Left hindlimb (tissue), 1 donor: ENCODE measurements around the gene AKAP13.
"Not testable (repeated sequence)": the region's sequence is repeated elsewhere in the genome, so short reads cannot be mapped to it uniquely, and the experiment has no call there.

Experiments used
- DNase-seq: peaks from one replicate; pipeline ENCODE4 v3.0.0-alpha.2; 2018

Gene AKAP13

DNA sequence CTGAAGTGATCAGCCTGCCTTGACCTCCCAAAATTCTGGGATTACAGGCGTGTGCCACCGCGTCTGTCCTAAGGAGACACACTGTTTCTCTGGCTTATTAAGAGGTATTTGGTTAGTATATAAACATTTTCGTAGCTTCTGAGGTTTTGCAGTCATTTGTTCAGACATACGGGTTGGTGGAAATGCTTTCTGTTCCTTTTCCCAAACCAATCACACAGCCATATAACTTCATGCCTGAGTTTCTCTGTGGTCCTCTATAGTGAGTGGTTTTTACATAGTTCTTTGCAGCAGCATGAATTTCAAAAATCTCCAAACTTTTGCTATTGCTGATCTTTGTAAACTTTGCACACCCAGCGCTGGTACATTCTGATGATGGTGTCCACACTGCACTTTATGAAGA lies 100.5 kb downstream of the AKAP13 start:
- DNase-seq, result no peak

DNA sequence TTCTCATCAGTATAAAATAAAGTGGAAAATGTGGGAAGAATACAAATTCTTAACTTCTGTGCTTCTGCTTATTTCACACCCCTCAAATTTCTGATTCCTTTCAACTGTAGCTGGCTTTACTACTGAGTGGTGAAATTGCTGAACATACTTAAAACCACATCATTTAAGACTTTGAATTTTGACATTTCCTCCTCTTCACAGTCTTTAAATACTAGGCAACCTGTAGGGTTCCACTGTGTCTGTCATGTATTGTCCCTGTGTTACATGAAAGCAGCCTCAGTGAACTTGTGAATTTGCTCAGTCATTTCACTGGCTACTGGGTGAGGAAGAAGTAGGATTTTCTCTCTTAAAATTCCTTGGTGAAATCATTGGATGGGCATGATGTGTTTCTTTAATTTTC lies 101.1 kb downstream of the AKAP13 start:
- DNase-seq, result not testable (repeated sequence)

DNA sequence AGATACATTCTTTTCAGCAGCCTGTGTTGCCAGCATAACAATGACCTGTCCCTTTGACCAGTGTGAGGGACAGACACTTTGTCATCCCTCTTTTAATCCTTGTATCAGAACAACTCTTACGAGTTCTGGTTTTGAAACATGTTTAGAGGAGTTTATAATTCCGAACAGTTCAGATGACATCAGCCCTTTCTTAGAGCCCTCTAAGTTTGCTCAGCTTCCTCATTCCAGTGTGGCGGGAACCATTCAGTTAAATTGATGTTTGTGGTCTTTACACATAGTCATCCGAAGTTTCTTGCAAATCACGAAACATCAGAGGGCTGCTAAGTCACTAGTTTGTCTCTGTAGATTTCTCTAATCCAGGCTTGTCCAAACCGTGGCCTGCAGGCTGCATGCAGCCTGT lies 102.5 kb downstream of the AKAP13 start:
- DNase-seq, result no peak

DNA sequence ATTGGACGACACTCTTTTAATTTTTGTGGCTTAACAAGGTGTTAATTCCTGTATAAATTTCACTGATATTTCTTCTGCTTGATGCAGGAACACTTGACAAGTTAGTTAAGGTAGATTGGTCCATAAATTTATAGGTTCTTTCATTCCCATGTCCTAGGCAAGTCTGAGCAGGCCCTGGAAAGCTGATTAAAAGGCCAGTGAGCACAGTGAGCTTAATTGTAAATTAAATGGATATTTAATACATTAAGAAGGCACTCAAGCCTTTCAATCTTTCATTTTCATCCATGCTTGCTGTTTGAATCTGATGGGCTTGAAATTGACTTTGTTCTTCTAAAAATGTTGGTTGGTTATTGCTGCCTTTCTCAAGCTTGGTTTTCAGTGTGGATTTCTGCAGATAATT lies 103.6 kb downstream of the AKAP13 start:
- DNase-seq, result not testable (repeated sequence)

DNA sequence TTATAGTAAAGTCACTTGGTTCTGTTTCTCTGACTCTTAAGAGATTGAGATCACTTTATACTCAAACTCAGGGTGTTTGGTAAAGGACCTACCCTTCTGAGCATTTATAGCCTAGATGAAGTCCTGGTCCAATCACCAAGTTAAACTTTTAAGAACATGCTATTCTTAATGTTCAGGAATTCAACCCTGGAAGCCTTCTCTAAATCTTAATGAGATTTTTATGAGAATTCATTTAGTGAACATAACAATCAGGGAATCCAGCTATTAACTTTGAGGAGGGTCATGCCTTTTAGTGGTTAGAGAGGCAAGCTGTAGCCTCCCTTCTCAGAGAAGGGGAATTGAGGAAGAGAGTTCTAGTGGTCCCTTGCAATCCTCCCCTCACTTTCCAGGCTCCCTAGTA lies 104.5 kb downstream of the AKAP13 start:
- not testable (repeated sequence) for DNase-seq

DNA sequence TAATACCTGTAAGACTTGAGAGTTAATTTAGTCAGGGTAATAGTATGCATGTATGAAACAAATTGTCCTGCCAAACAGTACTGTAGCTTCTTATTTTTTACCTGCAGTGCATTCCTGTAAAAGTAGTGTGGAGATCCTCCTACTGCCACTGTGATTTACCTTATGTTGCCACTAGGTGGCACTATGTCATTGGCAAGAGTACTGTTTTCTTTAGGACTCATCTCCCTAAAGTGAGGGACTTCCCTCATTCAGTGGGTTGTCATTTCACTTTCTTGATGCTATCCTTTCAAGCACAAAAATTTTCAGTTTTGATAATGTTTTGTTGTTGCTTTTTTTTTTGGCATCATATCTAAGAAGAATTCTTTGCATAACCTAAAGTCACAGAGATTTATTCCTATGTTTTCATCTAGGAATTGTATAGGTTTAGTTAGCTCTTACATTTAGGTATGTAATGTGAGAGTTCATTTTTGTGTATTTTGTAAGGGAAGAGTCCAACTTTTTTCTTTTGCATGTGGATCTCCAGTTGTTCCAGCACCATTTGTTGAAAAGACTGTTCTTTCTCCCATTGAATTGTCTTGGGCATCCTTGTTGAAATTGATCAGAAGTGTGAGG lies 105.7 kb downstream of the AKAP13 start:
- no peak for DNase-seq

DNA sequence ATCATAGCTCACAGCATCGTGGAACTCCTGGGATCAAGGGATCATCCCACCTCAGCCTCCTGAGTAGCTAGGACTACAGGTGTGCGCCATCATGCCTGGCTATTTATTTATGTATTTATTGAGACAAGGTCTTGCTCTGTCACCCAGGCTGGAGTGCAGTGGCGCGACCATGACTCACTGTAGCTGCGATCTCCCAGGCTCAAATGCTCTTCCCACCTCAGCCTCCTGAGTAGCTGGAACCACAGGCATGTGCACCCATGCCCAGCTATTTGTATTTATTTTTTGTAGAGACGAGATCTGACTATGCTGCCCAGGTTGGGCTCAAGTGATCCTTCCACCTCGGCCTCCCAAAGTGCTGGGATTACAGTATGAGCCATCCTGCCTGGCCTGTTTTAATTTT lies 107.4 kb downstream of the AKAP13 start:
- DNase-seq, result not testable (repeated sequence)

DNA sequence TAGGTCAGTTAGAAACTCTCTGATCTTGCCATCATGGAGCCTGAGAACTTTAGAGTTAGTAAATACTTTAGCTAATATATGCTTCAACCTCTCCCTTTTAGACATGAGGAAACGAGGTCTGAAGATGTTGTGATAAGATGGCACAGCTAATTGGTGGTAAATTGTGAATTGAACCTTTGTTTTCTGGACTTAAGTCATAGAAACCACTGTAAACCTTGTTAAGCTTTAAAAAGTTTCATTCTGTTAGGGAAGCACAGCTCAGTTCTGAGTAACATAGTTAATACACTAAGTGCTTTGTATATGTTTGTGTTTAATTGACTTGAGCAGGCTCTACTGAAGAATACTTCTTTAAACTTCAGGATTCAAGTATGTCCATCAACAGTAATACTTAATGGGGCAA lies 108.6 kb downstream of the AKAP13 start:
- DNase-seq, result no peak

DNA sequence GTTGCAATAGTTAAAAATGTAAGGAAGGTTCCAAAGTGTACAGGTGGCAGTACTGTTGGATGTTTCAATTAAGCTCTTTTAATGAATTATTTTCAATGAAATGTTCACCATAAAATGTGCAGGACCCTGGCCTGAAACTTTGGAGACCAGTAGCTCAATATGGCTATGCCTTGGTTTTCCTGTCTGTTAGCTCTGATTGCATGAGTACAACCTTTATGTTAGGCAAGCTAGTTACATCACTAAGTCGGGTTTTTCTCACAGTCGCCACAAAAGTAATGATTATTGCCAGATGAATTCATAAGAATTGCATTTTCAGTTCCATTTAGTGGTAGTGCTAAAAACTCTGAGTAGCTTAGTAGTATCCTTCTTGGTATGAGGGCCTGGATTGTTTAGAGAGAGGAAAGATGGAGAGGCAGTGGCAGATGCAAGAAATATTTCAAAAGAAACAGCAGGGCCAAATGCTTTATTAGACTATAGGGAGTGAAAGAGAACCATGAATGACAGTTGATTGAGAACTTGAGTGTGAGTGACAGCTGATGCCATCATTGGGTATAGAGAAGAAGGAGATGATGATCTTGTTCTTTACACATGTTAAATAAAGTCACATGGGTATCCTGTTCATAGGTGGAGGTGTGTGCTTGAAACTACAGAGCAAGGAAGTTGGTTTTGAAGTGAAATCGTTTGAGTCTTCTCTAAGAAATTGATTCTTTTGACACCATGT lies 109.5 kb downstream of the AKAP13 start:
- no peak for DNase-seq

DNA sequence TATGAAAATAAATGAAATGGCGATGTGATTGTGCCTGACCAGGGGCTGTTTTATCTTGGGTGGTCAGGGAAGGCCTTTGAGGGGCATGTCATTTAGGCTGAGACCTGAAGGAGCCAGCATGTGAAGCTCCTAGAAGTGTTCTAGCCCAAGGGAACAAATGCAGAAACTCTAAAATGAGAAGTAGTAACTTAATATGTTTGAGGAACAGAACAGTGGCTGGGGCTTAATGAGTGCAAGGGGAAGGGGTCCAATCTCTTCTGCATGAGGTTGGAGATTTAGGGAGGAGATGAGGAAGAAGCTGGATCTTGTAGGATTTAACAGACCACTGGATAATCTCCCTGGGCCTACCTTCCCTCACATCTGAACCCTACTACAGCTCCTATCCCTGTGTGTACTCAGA lies 110.5 kb downstream of the AKAP13 start:
- no peak for DNase-seq

DNA sequence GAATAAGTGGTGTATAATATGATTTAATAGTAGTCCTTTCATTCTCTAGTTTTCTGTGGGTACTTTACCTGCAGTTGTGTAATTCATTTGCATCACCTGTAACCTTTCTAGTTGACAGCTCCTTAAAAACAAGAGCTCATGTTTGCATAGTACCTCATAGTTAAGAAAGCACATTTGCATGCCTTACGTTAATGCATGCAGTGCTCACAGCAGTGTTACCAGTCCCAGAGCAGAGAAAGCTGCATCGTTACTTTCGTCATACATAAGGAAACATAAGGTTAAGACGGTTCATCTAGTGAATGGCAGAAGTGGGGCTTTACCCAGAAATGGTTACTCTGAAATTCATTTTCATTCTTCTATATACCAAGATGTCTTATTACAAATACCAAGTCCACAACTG lies 111.3 kb downstream of the AKAP13 start:
- DNase-seq, result no peak

DNA sequence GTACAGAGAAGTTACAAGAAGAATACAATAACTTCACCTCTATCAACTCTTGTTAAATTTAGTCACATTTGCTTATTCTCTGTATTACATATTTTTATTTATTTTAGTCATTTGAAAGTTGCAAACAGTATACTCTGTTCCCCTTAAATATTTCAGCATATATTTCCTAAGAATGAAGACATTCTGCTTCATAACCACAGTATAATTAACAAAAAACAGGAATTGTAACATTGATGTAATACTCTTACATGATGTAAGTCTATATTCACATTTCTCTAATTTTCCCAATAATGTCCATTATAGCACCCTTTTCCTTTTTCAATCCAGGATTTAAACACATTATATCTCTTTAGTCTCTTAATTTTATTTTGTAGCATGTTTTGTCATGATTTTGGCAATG lies 112.0 kb downstream of the AKAP13 start:
- DNase-seq, result no peak

DNA sequence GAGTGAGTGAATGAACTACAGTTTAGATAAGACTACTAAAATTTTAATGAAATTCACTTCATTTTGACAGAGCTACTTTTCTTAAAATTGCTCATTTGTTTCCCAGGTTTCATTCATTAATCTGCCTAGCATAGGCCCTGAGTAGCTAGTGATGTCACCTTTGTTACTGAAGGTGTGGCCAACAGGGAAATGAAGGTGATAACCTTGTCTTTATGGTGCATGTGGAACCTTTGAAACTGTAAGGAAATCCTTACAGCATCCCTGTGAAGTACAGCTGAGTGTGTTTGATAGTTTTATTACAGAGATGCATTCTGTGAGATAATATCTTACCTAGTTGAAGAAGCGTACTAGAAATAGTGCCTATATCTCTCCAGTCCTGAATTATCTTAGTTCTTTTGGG lies 112.9 kb downstream of the AKAP13 start:
- no peak for DNase-seq

DNA sequence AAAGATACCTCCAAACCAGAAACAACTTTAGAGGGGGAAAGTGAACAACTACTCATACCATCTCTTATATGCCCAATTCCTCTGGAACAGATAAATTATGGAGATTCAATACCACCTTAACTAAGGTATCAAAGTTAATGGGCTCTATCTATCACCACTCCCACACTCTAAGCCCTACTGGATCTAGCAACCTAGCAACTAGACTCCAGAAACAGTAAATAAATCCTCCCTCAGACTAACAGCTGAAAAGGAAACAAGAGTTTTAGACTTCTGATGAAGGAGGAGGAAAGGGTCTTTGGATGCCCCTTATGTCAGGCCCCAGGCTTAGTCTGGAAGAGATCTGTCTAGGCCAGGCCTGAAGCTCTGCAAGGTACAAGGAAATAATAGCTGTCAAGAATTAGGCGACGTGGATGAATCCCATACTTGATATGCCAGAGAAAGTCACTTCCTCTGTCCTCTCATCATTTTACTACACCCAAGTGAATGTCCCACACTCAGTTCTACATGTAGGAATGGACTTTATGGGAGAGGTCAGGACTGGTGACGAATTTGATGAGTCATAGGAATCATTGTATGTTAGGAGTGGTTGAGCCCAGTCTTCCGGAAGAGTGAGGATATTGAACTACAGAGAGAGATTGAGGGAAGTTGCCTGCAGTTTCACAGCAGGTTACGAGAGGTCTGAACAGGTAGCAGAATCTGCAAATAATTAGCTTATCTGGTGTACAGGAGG lies 113.8 kb downstream of the AKAP13 start:
- DNase-seq, result no peak

DNA sequence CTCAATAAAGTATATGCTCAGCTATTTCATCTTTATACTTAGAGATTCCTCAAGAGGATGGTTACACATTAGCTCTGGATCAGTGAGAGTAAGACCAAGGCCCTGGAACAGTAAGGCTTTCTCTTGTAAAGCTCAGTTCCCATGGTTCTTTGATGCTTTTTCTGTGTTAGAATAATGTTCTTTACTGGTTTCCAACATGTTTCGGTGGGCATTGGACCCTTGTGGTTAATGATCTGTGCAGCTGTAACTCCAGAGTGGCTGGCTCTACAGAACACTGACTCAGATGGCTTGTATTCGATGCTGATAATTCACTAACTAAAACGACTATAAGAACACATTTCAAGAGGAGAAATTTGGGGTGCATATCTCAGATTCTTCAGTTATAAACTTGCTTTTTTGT lies 114.7 kb downstream of the AKAP13 start:
- DNase-seq, result no peak

DNA sequence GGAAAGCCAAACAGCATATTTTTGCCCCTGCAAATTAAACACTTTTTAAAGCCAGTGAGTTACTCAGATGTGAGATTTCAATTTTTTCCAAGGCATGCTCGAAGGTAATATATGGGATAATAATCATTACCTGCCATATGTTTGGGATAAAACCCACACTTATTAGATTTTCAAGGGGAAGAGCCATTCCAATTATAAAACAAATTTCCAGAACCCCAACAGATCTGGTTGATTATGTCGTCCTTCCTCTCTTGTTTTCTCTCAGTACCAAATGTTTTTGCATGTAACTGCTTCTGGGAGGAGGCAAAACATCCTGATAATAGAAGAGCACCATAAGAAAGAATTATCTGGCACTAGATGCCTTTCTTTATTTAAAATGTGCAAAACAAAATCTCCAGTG lies 115.1 kb downstream of the AKAP13 start:
- DNase-seq, result no peak

DNA sequence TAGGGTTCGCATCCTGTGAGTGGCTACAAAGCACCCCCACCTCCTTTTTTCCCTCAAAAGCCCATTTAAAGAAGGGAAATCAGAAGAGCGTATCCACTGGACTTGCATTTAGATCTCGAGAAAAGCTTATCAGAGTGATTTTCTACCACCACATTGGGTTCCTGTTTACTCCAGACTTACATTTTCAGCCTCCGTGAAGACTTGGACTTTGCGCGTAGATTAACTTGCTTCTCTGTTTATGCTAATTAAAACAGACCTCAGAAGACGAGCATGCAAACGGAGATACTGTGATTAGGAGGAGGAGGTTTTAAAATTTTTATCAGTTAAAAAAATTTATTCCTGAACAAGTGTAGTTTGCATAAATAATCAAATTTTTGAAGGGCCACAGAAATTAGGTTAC lies 115.7 kb downstream of the AKAP13 start:
- DNase-seq, result no peak

DNA sequence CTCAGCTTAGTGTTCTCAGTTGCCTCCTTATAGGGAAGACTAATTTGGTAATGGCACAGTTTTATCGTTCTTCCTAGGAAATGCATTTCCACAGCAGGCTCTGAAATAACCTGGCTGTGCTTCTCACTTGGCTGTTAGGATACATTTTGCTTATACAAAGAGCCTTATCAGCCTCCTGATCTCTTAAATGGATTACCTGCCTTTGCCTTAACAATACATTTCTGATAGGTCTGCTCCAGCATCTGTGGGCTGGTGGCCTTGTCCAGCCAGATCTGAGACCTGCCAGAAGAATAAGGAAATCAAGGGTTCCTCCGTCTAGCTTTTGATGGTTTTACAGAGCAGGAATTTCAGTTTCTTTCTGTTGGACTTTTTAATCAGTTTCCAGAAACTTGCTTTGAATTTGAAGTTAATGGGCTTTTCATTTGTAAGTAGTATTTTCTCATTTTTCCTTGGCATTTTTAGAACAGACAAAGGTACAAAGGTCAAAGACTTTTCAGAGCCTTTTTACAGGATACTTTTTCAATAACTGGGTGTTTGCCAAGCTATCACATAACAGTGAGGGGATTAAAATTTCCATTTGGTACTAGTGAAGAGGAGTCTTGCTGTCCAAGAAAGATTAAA lies 116.3 kb downstream of the AKAP13 start:
- DNase-seq, result no peak

DNA sequence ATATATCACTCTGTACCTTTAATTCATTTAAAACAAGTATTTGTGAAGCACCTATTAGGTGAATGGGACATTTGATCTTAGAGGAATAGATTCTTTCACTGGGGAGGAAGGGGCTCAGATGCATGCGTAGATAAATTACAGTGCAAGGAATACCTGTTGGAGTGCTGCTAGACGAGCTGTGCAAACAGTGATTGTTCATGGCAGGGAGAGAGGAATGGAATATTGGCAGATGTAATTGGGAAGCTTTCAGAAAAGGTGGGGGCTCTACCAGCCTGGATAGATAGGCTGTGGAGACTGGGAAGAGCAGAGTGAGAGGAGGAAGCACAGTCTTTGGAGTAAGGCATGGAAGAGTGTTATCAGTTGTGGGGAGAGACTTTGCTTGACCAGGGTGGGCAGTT lies 116.8 kb downstream of the AKAP13 start:
- no peak for DNase-seq

DNA sequence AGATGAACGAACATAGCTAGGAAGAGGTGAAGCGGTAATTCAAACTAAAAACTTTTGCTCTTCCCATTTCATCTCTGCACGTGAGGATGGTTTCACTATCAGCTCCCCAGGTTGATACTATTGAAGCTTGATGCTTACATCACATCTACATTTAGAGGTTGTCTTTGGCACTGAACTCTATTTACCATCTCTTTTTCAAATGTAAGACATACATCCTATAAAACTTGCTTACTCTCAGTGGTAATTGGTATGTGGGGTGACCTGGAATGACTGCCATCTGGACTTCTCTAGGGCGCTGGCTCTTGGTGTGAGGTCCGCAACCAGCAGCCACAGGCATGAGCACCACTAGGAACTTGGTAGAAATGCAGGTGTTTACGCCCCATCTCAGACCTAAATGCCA lies 118.1 kb downstream of the AKAP13 start:
- no peak for DNase-seq

DNA sequence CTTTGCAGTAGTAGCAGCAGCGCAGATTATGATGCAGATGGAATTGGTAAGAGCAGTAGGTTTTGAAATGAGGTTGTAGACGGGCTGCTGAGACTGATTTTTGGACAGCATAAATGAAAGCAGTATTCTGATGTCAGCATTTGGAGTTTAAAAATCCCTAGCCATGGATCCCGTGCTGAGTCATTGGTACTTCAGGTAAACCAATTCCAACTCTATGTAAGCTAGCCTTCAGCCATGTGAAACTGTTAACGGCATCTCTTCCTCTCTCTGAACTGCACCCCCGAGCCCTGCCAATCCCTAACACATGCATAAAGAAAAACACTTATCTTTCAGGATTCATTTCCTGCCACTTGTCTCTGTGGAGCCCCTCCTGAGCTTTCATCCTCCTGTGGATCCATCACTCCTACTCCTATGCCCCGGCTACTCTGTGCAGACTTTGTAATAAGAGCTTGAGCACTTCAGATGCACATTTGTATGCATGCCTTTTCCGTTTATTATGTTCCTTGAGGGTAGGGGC lies 119.0 kb downstream of the AKAP13 start:
- DNase-seq, result no peak

DNA sequence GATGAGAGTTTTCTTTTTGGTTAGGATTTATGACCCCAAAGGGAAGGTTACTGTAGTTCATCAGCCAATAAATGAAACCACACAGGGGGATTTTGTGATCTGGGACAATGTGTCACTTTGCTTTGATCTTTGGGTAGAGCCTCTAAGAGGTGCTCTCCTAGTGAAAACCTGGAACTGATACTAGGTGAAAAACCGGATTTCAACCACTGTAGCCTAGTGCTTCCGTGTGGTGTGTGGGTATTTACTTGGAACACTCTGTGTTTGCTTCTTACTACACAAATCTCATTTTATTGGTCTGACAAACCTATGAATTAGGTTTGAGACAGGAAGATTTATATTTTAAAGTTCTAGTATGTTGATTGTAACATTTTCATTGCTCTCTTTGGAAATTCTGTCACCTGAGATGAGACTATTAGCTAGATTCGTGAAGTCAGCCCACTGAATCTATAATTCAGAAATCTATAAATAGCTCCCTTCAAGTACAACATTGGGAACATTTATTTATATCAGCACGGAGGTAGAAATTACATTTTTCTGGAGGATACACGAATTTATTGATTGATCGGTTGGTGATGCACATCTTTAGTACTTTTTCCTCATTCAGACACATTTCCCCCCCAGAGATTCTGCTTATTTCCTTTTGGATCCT lies 119.8 kb downstream of the AKAP13 start:
- DNase-seq, result no peak

DNA sequence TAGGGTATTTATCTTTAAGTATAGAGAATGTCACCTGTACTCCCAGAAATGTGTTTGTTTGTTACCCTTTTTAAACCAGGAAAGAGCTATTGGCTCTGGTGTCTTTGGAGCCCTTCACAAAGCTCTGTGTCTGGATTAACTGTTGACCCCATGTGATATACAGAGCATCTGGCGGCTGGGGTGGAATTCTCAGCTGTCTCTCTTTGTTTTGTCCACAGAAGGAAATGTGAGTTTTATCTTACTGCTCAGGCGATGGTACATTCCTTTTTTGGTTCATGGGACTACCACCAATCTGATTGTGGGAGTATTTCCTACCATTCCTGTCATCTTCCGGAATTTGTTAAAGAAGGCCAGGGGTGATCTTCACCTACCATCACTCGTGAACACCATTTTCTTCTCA lies 120.3 kb downstream of the AKAP13 start:
- peak; percentile 65 for DNase-seq
